ENCODE results near the gene AKAP8L.

DNA sequence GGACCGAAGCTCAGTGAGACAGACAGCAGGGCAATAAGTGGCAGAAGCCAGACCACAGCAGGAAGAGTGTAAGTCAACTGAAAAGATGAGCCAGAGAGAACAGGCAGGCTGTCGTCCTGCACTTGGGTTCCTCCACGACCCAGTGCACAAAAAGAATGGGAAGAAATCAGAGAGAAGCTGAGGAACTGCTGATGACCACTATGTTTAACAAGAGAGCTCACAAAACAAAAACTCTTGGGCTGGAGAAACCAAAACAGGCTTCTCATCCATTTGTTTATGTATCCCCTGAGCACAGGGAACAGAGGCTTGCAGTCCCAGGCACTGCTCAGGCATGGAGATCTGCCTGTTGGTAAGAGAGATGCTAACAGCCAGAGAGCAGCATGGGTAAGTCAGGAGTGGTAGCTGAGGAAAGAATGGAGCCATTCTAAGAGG is 14.0 kb downstream of the AKAP8L start:
- TF ChIP-seq, protein P1, sequence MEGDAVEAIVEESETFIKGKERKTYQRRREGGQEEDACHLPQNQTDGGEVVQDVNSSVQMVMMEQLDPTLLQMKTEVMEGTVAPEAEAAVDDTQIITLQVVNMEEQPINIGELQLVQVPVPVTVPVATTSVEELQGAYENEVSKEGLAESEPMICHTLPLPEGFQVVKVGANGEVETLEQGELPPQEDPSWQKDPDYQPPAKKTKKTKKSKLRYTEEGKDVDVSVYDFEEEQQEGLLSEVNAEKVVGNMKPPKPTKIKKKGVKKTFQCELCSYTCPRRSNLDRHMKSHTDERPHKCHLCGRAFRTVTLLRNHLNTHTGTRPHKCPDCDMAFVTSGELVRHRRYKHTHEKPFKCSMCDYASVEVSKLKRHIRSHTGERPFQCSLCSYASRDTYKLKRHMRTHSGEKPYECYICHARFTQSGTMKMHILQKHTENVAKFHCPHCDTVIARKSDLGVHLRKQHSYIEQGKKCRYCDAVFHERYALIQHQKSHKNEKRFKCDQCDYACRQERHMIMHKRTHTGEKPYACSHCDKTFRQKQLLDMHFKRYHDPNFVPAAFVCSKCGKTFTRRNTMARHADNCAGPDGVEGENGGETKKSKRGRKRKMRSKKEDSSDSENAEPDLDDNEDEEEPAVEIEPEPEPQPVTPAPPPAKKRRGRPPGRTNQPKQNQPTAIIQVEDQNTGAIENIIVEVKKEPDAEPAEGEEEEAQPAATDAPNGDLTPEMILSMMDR (IDR thresholded peaks at IDR 0.05) = no peak
- no peak for TF ChIP-seq POLR2A (IDR thresholded peaks at IDR 0.05)

All from esophagus squamous epithelium (tissue), 4 donors.